SKM-1 treated with dmso at 0.1 percent for 144 hours (cell line): ENCODE measurements around the gene PADI4.

Experiments used
- DNase-seq: peaks from one replicate; lab custom pipeline; 2025; ENCODE audit not compliant: unreplicated experiment; lab: John Stamatoyannopoulos, UW

The PADI4 gene

GRCh38 chr1:17281775-17282181 lies 26.2 kb upstream of the PADI4 start:
- DNase-seq = peak; percentile 100

GRCh38 chr1:17282836-17283235 lies 25.2 kb upstream of the PADI4 start:
- no peak for DNase-seq

GRCh38 chr1:17286646-17287045 lies 21.4 kb upstream of the PADI4 start:
- DNase-seq = no peak

GRCh38 chr1:17287130-17287776 lies 20.7 kb upstream of the PADI4 start:
- DNase-seq = peak; percentile 42

- DNase-seq = no peak
Observed at GRCh38 chr1:17289721-17290120, 18.3 kb upstream of the PADI4 start.

- DNase-seq = no peak
Observed at GRCh38 chr1:17290553-17290952, 17.4 kb upstream of the PADI4 start.

GRCh38 chr1:17292299-17293160 lies 15.5 kb upstream of the PADI4 start:
- no peak for DNase-seq

GRCh38 chr1:17293681-17294425 lies 14.1 kb upstream of the PADI4 start:
- no peak for DNase-seq

GRCh38 chr1:17295292-17295691 lies 12.7 kb upstream of the PADI4 start:
- DNase-seq = no peak

GRCh38 chr1:17296086-17296485 lies 11.9 kb upstream of the PADI4 start:
- no peak for DNase-seq

GRCh38 chr1:17297991-17298390 lies 10.0 kb upstream of the PADI4 start:
- no peak for DNase-seq

- no peak for DNase-seq
Observed at GRCh38 chr1:17301767-17302166, 6.2 kb upstream of the PADI4 start.

GRCh38 chr1:17304151-17304825 lies 3.7 kb upstream of the PADI4 start:
- peak; percentile 91 for DNase-seq

- no peak for DNase-seq
Observed at GRCh38 chr1:17304826-17305175, 3.2 kb upstream of the PADI4 start.

GRCh38 chr1:17305576-17306095 lies 2.4 kb upstream of the PADI4 start:
- no peak for DNase-seq

- no peak for DNase-seq
Observed at GRCh38 chr1:17306407-17306806, 1.6 kb upstream of the PADI4 start.

- DNase-seq = no peak
Observed at GRCh38 chr1:17306921-17307320, 1.1 kb upstream of the PADI4 start.

GRCh38 chr1:17307329-17307728 lies 668 bp upstream of the PADI4 start:
- DNase-seq = no peak

GRCh38 chr1:17308593-17308992 lies 596 bp downstream of the PADI4 start:
- DNase-seq = peak; percentile 69

GRCh38 chr1:17309426-17310067 lies 1.6 kb downstream of the PADI4 start:
- no peak for DNase-seq
